Thoracic aorta (tissue), 2 donors: ENCODE measurements around the gene UNC13D. TPM values are rescaled to one million over a fixed set of nuclear protein-coding genes. Genes with fewer than 3 reads are reported as not detected.
A peak's percentile ranks its signal among the peaks of the same experiment; 100 is the strongest.

Experiments used
- ATAC-seq: fragments of 150-250 bp; one replicate; pipeline ENCODE4 v1.8.0; 2017; ENCODE audit warnings: low read depth; ENCODE audit not compliant: insufficient number of reproducible peaks, low FRiP score
- DNase-seq: peaks from one replicate; pipeline ENCODE4 v3.0.0-alpha.2; 2020; ENCODE audit warnings: low spot score
- H3K27ac ChIP-seq, 2 donors: fragments of 200-600 bp; sonication (generic); 1 replicate in 1 of 2; 2 replicates in 1 of 2; pipeline ENCODE4 v1.5.1; 2016; ENCODE audit warnings: mild to moderate bottlenecking in 2 of 2, moderate library complexity in 2 of 2
- H3K27me3 ChIP-seq: fragments of 200-600 bp; sonication (generic); replicated peaks from 2 replicates; pipeline ENCODE4 v1.6.0; 2016; ENCODE audit warnings: mild to moderate bottlenecking; ENCODE audit not compliant: insufficient read depth
- H3K36me3 ChIP-seq: fragments of 200-600 bp; sonication (generic); one replicate; pipeline ENCODE4 v1.5.1; 2016
- H3K4me1 ChIP-seq, 2 donors: fragments of 200-600 bp; sonication (generic); 1 replicate in 1 of 2; 2 replicates in 1 of 2; pipeline versions ENCODE4 v1.5.1 to v1.6.0; 2016; ENCODE audit warnings: low read depth in 2 of 2, mild to moderate bottlenecking in 1 of 2; ENCODE audit not compliant: control insufficient read depth in 1 of 2
- H3K4me3 ChIP-seq: fragments of 200-600 bp; sonication (generic); 2 replicates; pipeline ENCODE4 v1.5.1; 2016; ENCODE audit warnings: mild to moderate bottlenecking
- H3K9me3 ChIP-seq: fragments of 200-600 bp; sonication (generic); 2 replicates; pipeline ENCODE4 v1.5.1; 2016
- total RNA-seq, 2 donors: library from RNA; depleted of rRNA; stranded (reverse); fragments of >200 nt; gene quantifications; one replicate each; pipeline versions ENCODE4 v1.1.0 to v1.2.3, GENCODE V29; 2016
- TF ChIP-seq, protein P1 (sequence below): fragments of 200-600 bp; sonication (generic); IDR thresholded peaks from one replicate; pipeline ENCODE4 v1.5.1; 2019; ENCODE audit warnings: antibody characterized with exemption

The UNC13D gene
- total RNA-seq, 2 donors from 2014 or later = 13.5 to 36.0 TPM

DNA sequence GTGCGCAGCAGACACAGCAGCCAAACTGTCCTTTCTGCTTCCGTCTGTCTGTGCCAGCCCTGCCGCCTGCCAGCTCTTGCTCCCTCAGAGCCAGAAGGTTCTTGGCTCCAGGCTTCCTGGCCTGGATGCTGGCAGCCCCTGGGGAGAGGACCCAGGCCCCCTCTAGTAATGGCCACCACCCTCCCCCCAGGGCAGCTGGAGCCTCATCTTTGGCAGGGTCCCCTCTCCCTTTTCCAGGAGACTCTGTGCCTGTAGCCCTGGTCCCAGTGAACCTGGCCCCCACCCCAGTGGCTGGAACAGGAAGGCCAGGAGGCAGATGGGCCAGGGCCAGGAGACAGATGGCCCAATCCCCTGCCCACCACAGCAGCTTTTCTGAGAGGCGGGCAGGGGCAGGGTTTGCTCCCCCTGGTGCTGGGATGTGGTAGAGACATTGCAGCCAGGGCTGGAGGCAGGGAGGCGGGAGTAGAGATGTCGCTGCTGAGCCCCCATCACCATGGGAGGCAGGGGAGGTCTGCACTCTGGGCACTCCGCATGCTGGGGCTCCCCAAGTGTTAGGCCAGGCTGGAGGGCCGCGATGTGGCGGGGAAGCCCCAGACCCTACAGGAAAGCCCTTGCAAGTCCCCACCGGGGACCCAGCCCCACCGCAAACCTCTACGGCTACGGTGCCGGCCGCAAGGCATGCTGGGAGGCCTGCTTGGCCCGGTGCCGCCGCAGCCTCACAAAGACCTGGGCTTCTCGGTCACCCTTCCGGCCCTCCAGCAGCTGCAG lies 16.7 kb downstream of the UNC13D start:
- Histone ChIP-seq H3K27ac (peak overlapping the region; percentile 82 to 86), H3K9me3 (no peaks in the 10 kb centered on the region), H3K27me3 (no peaks in the 10 kb centered on the region), H3K4me3 (peak overlapping the region; percentile 64), H3K36me3 (peaks cover 16% of the 10 kb centered on the region), H3K4me1 (peaks cover 10 to 23% of the 10 kb centered on the region in 2 donors)
- ATAC-seq (no peak), DNase-seq (no peak)
- TF ChIP-seq, protein P1, sequence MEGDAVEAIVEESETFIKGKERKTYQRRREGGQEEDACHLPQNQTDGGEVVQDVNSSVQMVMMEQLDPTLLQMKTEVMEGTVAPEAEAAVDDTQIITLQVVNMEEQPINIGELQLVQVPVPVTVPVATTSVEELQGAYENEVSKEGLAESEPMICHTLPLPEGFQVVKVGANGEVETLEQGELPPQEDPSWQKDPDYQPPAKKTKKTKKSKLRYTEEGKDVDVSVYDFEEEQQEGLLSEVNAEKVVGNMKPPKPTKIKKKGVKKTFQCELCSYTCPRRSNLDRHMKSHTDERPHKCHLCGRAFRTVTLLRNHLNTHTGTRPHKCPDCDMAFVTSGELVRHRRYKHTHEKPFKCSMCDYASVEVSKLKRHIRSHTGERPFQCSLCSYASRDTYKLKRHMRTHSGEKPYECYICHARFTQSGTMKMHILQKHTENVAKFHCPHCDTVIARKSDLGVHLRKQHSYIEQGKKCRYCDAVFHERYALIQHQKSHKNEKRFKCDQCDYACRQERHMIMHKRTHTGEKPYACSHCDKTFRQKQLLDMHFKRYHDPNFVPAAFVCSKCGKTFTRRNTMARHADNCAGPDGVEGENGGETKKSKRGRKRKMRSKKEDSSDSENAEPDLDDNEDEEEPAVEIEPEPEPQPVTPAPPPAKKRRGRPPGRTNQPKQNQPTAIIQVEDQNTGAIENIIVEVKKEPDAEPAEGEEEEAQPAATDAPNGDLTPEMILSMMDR = peak; percentile 64

DNA sequence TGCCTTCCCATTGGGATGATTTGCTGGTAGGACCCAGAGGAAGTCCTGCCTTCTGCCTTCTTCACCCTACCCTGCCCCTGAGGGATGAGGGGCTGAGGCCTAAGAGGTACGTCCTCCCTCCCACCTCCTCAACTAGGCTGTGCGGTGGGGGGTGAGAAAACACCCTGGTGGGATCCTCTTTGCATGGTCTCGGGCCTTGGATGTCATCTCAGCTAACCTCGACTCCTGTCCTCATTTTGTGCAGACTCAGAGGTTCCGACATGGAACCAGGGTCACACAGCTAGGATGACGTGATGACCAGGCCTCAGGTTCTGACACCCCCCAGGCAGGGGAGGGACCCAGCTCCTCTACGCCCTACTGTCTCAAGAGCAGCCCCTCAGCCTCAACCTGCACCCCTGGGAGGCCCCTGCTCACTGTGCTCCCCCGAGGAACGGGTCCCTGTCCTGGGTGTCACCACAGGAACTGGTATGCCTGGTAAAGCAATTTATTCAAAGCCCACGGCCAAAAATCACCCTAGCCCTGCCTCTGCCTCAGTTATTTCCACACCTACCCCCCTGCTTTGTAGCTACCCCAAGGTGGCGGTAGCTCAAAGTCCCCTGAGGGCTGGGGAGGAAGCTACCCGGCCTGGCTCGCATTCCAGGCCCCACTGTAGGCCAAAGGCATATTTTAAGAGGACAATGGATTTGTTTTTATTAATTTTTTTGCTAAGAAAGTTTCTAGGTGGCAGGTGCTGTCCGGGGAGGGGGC lies 17.5 kb downstream of the UNC13D start:
- DNase-seq (no peak), ATAC-seq (no peak)
- Histone ChIP-seq H3K4me1 (peaks cover 10 to 29% of the 10 kb centered on the region in 2 donors), H3K27ac (peak overlapping the region; percentile 82 to 86), H3K36me3 (peaks cover 21% of the 10 kb centered on the region), H3K27me3 (no peaks in the 10 kb centered on the region), H3K9me3 (no peaks in the 10 kb centered on the region), H3K4me3 (no peak overlapping the region)
- TF ChIP-seq, protein P1 = no peak

DNA sequence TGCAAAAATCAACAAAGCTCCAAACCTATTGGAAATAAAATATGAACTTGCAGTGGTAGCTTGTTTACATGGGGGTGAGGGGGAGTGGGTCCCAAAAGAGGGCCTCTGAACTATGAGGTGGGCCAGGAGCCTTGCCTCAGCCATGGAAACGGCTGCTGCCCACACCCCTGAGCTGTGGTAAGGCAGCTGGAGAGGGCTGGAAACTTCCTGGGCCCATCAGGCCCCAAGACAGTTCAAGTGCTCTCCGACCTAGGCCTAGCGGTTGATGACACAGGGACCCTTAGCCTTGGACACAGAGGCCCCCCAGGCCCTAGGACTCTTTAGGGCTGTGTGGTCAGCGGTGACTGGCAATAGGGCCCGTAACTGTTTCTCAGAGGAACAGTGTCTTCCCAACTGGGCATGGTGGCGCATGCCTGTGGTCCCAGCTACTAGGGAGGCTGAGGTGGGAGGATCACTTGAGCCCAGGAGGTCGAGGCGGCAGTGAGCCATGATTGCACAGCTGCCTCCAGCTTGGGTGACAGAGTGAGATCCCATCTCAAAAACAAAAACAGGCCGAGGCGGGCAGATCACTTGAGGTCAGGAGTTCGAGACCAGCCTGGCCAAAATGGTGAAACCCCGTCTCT lies 18.3 kb downstream of the UNC13D start:
- no peak for ATAC-seq
- peaks cover 30% of the 10 kb centered on the region for H3K36me3 ChIP-seq
- H3K4me3 ChIP-seq = no peak overlapping the region
- no peak overlapping the region for H3K27ac ChIP-seq
- H3K27me3 ChIP-seq = no peaks in the 10 kb centered on the region
- H3K4me1 ChIP-seq = peaks cover 10 to 29% of the 10 kb centered on the region in 2 donors
- no peak for DNase-seq
- H3K9me3 ChIP-seq = no peaks in the 10 kb centered on the region
- TF ChIP-seq, protein P1 = no peak

DNA sequence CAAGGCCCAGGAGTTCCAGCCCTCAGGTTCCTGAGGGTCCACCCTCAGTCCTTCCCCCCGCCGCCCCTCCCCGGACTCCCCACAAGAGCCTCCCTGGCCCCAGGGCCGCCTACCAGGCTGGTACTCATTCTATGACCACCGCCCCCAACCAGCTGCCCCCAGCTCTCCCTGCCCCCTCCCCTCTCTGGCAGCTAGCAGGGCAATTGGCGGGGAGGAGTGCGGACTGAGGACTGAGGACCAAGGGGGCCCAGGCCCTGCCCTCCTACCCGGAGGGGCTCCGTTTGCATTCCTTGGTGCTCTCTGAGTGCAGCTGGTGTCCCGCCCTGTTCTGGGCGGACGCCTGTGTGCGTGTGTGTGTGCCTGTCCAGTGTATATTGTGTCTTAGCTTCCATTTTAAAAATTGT lies 19.1 kb downstream of the UNC13D start:
- H3K27ac ChIP-seq = no peak overlapping the region
- no peaks in the 10 kb centered on the region for H3K27me3 ChIP-seq
- TF ChIP-seq, protein P1 = no peak
- no peak for ATAC-seq
- no peak overlapping the region for H3K4me3 ChIP-seq
- peaks cover 37% of the 10 kb centered on the region for H3K36me3 ChIP-seq
- no peak for DNase-seq
- peaks cover 10 to 29% of the 10 kb centered on the region in 2 donors for H3K4me1 ChIP-seq
- no peaks in the 10 kb centered on the region for H3K9me3 ChIP-seq

DNA sequence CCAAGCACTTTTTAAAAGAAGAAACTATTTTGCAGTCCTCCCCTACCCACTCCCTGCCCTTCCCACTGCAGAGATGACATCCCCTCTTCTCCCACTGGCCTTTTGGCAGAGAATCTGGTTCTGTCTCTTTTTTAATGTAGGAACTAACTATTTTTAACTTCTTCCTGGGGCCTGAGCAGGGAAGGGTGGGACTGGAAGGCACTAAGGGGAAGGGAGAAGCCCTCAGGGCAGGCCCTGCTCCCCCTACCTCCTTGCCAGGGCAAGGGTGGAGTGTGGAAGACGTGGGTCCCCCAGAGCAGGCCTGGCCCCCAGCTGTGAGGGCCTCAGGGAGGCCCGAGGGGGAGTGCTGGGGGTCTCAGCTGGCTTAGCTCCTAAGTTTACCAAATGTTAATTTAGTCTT lies 19.5 kb downstream of the UNC13D start:
- Histone ChIP-seq H3K9me3 (no peaks in the 10 kb centered on the region), H3K4me3 (no peak overlapping the region), H3K4me1 (peaks cover 10 to 29% of the 10 kb centered on the region in 2 donors), H3K27ac (no peak overlapping the region), H3K27me3 (no peaks in the 10 kb centered on the region), H3K36me3 (peaks cover 42% of the 10 kb centered on the region)
- TF ChIP-seq, protein P1 = no peak
- ATAC-seq (no peak), DNase-seq (no peak)
